Endodermal cell (in vitro differentiated cells): ENCODE data around the gene KATNB1. TPM values are rescaled to one million over a fixed set of nuclear protein-coding genes. Genes with fewer than 3 reads are reported as not detected.

Source experiments
- DNase-seq: peaks from one replicate; pipeline ENCODE4 v3.0.0-alpha.2; 2017
- H3K27ac ChIP-seq: 2 replicates; pipeline ENCODE4 v1.5.1; 2013; ENCODE audit warnings: mild to moderate bottlenecking, low read depth, low read length, moderate library complexity
- H3K27me3 ChIP-seq: 2 replicates; pipeline ENCODE4 v1.6.1; 2013; ENCODE audit warnings: mild to moderate bottlenecking, low read length, moderate library complexity; ENCODE audit not compliant: insufficient read depth, control insufficient read depth, poor library complexity, severe bottlenecking
- H3K36me3 ChIP-seq: 2 replicates; pipeline ENCODE4 v1.7.0; 2013; ENCODE audit warnings: mild to moderate bottlenecking, low read length, moderate library complexity; ENCODE audit not compliant: control insufficient read depth, insufficient read depth
- H3K4me1 ChIP-seq: one replicate; pipeline ENCODE4 v1.7.0; 2013; ENCODE audit warnings: low read length; ENCODE audit not compliant: control insufficient read depth, insufficient read depth
- H3K4me3 ChIP-seq: 2 replicates; pipeline ENCODE4 v1.5.1; 2013; ENCODE audit warnings: mild to moderate bottlenecking, low read length, moderate library complexity
- H3K9ac ChIP-seq: 2 replicates; pipeline ENCODE4 v1.6.1; 2013; ENCODE audit warnings: mild to moderate bottlenecking, low read length, moderate library complexity; ENCODE audit not compliant: poor library complexity, severe bottlenecking; ENCODE audit errors: extremely low read depth
- H3K9me3 ChIP-seq: 2 replicates; pipeline ENCODE4 v1.6.1; 2013; ENCODE audit warnings: mild to moderate bottlenecking, low read length, moderate library complexity; ENCODE audit not compliant: control insufficient read depth
- H3K27ac Mint-ChIP-seq: 2 replicates; pipeline ENCODE4 v1.8.0; 2020; ENCODE audit warnings: mixed read lengths
- H3K27me3 Mint-ChIP-seq: 2 replicates; pipeline ENCODE4 v1.8.0; 2021; ENCODE audit warnings: mild to moderate bottlenecking, mixed read lengths; ENCODE audit not compliant: insufficient read depth
- H3K36me3 Mint-ChIP-seq: 2 replicates; pipeline ENCODE4 v1.8.0; 2020; ENCODE audit warnings: low read depth, mixed read lengths
- H3K4me1 Mint-ChIP-seq: 2 replicates; pipeline ENCODE4 v1.8.0; 2020; ENCODE audit warnings: mixed read lengths
- H3K4me3 Mint-ChIP-seq: 2 replicates; pipeline ENCODE4 v1.8.0; 2020; ENCODE audit warnings: mild to moderate bottlenecking, moderate library complexity, mixed read lengths
- H3K9me3 Mint-ChIP-seq: 2 replicates; pipeline ENCODE4 v1.8.0; 2020; ENCODE audit warnings: mild to moderate bottlenecking, mixed read lengths
- CTCF ChIP-seq: fragments of 200-600 bp; sonication (generic); conservative IDR thresholded peaks from 2 replicates; pipeline ENCODE4 v1.5.0; 2021; ENCODE audit warnings: antibody characterized with exemption, mild to moderate bottlenecking
- WGBS, 2 experiments: methylation state at CpG; one replicate each; pipeline versions ENCODE4 v1.1.5 to v1.1.7; 2013; ENCODE audit warnings: missing lambda C conversion rate in 2 of 2, mixed read lengths in 1 of 2; ENCODE audit not compliant: insufficient coverage in 1 of 2, insufficient read length in 1 of 2; 5-methylcytosine and 5-hydroxymethylcytosine counted together
- total RNA-seq, 2 donors: library from RNA; stranded (reverse); fragmentation: NEBNext Ultra II Directional in 1 of 2; extraction: Animal tissue kit (Norgen Biotek cat#: 25700) in 1 of 2; gene quantifications; 2 replicates in 1 of 2; 3 replicates in 1 of 2; pipeline ENCODE4 v1.2.1, GENCODE V29; 2021

The KATNB1 gene
- total RNA-seq, 2 donors from 2014 or later, result 26.1 to 32.4 TPM

- H3K9me3 Mint-ChIP-seq, result no peaks in the 10 kb centered on the region
- TF ChIP-seq CTCF, result no peak
- Histone ChIP-seq H3K9ac (no peak overlapping the region), H3K4me3 (no peak overlapping the region), H3K9me3 (no peaks in the 10 kb centered on the region), H3K27ac (no peak overlapping the region), H3K27me3 (no peaks in the 10 kb centered on the region), H3K36me3 (peaks cover 48% of the 10 kb centered on the region), H3K4me1 (no peaks in the 10 kb centered on the region)
- H3K36me3 Mint-ChIP-seq, result peaks cover 42% of the 10 kb centered on the region
- no peaks in the 10 kb centered on the region for H3K4me1 Mint-ChIP-seq
- no peak overlapping the region for H3K27ac Mint-ChIP-seq
- DNase-seq, result no peak
- no peaks in the 10 kb centered on the region for H3K27me3 Mint-ChIP-seq
- WGBS, 2 experiments, result 96 to 100% methylated on average over 10 of the region's 10 CpGs
- no peak overlapping the region for H3K4me3 Mint-ChIP-seq
These were observed 49.8 kb downstream of the KATNB1 start for GRCh38 chr16:57785385-57785784.

- no peak overlapping the region for H3K27ac Mint-ChIP-seq
- no peaks in the 10 kb centered on the region for H3K27me3 Mint-ChIP-seq
- no peak overlapping the region for H3K4me3 ChIP-seq
- 94 to 97% methylated on average over 6 to 8 of the region's 8 CpGs for WGBS, 2 experiments
- H3K9me3 ChIP-seq, result no peaks in the 10 kb centered on the region
- no peaks in the 10 kb centered on the region for H3K4me1 ChIP-seq
- no peak overlapping the region for H3K9ac ChIP-seq
- no peak for TF ChIP-seq CTCF
- no peak overlapping the region for H3K27ac ChIP-seq
- H3K4me3 Mint-ChIP-seq, result no peak overlapping the region
- H3K36me3 Mint-ChIP-seq, result peaks cover 45% of the 10 kb centered on the region
- no peak for DNase-seq
- peaks cover 52% of the 10 kb centered on the region for H3K36me3 ChIP-seq
- no peaks in the 10 kb centered on the region for H3K4me1 Mint-ChIP-seq
- no peaks in the 10 kb centered on the region for H3K9me3 Mint-ChIP-seq
- H3K27me3 ChIP-seq, result no peaks in the 10 kb centered on the region
These were observed 50.4 kb downstream of the KATNB1 start for GRCh38 chr16:57785924-57786323.

DNA sequence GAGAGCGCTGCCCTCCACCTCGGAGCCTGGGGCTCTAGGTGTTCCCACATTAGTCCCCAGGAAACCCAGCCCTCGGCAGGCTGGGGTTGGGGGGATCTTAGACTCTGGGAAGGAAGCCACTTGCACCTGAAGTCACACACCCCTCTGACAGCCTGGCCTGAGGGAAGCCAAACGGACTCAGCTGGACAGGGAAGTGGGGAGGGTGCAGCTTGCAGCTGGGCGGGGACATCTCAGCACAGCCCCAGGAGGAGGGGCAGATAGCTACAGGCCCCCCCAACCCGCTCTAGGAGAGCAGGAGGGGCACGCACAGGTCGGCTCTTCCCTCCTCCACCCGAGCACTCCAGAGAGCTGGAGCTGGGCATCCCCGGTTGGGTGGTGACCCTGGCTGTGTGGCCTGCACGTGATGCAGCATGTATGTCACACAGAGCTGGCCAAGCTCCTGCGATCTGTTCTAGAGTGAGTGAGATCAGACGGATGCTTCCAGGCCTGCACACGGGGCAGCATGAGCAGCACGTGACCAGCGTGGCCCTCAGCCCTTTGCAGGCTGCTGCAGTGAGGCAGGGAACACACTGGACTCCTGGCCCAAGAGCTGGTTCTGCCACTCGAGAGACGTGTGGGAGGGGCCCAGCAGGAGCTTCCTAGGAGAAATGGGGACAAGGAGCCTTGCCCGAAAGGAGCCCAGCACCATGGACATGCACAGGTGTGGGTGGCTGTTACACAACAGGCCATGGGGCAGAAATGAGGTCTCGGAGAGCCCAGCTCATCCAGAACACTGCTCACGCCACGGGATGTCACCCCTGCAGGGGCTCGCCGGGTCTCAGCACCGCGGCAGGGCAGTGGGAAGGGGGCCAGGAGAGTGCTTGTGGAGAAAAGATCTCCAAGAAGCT, 51.3 kb downstream of the KATNB1 start:
- no peak overlapping the region for H3K27ac Mint-ChIP-seq
- DNase-seq, result no peak
- 87 to 89% methylated on average over 15 to 26 of the region's 26 CpGs for WGBS, 2 experiments
- H3K9ac ChIP-seq, result no peak overlapping the region
- peaks cover 37% of the 10 kb centered on the region for H3K36me3 Mint-ChIP-seq
- H3K4me1 Mint-ChIP-seq, result peaks cover 2% of the 10 kb centered on the region
- TF ChIP-seq CTCF, result no peak
- no peak overlapping the region for H3K4me3 Mint-ChIP-seq
- H3K27me3 Mint-ChIP-seq, result no peaks in the 10 kb centered on the region
- H3K27ac ChIP-seq, result no peak overlapping the region
- H3K4me1 ChIP-seq, result no peaks in the 10 kb centered on the region
- peaks cover 52% of the 10 kb centered on the region for H3K36me3 ChIP-seq
- H3K9me3 Mint-ChIP-seq, result no peaks in the 10 kb centered on the region
- H3K9me3 ChIP-seq, result no peaks in the 10 kb centered on the region
- H3K4me3 ChIP-seq, result no peak overlapping the region
- no peaks in the 10 kb centered on the region for H3K27me3 ChIP-seq
